PC-3 (cell line): ENCODE measurements around the gene TMEM181.

ENCODE experiments used
- EZH2 ChIP-seq: fragments of 300-600 bp; sonication (generic); IDR thresholded peaks from one replicate; pipeline ENCODE4 v1.6.1; 2017; ENCODE audit warnings: antibody characterized with exemption, mild to moderate bottlenecking, low read length; ENCODE audit not compliant: unreplicated experiment
- TF ChIP-seq, protein P1 (sequence below): fragments of 300-600 bp; sonication (generic); conservative IDR thresholded peaks from 2 replicates; pipeline ENCODE4 v1.5.1; 2017; ENCODE audit warnings: antibody characterized with exemption, low read depth, mild to moderate bottlenecking, low read length

DNA sequence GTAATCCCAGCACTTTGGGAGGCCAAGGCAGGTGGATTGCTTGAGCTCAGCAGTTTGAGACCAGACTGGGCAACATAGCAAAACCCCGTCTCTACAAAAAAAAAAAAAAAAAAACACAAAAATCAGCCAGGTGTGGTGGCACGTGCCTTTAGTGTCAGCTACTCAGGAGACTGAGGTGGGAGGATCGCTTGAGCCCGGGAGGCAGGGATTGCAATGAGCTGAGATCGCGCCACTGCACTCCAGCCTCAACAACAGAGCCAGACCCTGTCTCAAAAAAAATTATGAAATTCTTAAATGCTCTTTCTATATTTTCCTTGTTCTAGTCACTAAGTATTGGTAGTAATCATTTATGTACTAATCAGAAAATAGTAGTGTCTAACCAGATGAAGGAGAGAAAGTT, 120.6 kb downstream of the TMEM181 start:
- TF ChIP-seq, protein P1, sequence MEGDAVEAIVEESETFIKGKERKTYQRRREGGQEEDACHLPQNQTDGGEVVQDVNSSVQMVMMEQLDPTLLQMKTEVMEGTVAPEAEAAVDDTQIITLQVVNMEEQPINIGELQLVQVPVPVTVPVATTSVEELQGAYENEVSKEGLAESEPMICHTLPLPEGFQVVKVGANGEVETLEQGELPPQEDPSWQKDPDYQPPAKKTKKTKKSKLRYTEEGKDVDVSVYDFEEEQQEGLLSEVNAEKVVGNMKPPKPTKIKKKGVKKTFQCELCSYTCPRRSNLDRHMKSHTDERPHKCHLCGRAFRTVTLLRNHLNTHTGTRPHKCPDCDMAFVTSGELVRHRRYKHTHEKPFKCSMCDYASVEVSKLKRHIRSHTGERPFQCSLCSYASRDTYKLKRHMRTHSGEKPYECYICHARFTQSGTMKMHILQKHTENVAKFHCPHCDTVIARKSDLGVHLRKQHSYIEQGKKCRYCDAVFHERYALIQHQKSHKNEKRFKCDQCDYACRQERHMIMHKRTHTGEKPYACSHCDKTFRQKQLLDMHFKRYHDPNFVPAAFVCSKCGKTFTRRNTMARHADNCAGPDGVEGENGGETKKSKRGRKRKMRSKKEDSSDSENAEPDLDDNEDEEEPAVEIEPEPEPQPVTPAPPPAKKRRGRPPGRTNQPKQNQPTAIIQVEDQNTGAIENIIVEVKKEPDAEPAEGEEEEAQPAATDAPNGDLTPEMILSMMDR = no peak
- TF ChIP-seq EZH2 = no peak
